Smooth muscle cell of the pulmonary artery (primary cell): ENCODE data around the gene PSMD3. TPM values are rescaled to one million over a fixed set of nuclear protein-coding genes. Genes with fewer than 3 reads are reported as not detected.

Source experiments
- total RNA-seq: library from RNA; depleted of rRNA; stranded (reverse); fragments of >200 nt; gene quantifications from 2 replicates; pipeline ENCODE4 v1.2.3, GENCODE V29; 2014

Gene PSMD3
- total RNA-seq: 94.6 and 111 TPM in 2 replicates

DNA sequence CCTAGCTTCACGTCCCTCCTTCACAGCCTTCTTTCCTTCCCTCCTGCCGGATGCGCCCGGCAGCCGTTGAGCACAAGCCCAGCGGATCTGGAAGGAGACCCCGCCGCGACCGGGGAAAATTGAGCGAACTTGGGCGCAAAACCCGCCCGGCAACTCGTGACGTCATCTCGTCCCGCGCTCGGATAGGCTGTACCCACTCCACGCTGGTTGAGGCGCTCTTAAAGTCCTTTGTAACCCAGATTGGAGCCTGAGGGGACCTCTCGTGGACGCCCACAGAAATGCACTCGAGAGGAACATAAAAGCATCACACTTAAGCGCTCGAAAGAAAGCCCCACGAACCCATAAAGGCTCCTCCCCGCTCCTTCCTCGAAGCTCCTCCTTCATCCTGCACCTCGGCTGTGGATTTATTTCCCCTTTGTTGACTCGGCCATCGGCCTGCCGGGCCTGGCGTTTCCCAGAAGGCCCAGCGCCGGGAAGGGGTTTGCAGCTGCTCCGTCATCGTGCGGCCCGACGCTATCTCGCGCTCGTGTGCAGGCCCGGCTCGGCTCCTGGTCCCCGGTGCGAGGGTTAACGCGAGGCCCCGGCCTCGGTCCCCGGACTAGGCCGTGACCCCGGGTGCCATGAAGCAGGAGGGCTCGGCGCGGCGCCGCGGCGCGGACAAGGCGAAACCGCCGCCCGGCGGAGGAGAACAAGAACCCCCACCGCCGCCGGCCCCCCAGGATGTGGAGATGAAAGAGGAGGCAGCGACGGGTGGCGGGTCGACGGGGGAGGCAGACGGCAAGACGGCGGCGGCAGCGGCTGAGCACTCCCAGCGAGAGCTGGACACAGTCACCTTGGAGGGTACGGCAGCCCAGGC lies at the start of gene PSMD3:
Gene PSMD3 (plus strand): TSS at position 457 of the 856 bp plus-strand sequence. CDS start 164 bp downstream, at position 621.

GRCh38 chr17:39962642-39963220 lies 17.9 kb upstream of the PSMD3 start, which contains the start of gene GSDMA:
Gene GSDMA, plus strand, starts transcription at chr17:39963004. Its CDS starts 2,684 bp downstream, at chr17:39965688.

DNA sequence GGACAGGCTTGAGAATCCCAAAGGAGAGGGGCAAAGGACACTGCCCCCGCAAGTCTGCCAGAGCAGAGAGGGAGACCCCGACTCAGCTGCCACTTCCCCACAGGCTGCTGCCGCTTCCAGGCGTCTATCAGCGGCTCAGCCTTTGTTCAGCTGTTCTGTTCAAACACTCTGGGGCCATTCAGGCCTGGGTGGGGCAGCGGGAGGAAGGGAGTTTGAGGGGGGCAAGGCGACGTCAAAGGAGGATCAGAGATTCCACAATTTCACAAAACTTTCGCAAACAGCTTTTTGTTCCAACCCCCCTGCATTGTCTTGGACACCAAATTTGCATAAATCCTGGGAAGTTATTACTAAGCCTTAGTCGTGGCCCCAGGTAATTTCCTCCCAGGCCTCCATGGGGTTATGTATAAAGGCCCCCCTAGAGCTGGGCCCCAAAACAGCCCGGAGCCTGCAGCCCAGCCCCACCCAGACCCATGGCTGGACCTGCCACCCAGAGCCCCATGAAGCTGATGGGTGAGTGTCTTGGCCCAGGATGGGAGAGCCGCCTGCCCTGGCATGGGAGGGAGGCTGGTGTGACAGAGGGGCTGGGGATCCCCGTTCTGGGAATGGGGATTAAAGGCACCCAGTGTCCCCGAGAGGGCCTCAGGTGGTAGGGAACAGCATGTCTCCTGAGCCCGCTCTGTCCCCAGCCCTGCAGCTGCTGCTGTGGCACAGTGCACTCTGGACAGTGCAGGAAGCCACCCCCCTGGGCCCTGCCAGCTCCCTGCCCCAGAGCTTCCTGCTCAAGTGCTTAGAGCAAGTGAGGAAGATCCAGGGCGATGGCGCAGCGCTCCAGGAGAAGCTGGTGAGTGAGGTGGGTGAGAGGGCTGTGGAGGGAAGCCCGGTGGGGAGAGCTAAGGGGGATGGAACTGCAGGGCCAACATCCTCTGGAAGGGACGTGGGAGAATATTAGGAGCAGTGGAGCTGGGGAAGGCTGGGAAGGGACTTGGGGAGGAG lies 34.7 kb downstream of the PSMD3 start, which contains the start of gene CSF3:
Gene CSF3 (plus strand): TSS at position 436 of the 993 bp plus-strand sequence. CDS start 35 bp downstream, at position 471.

Other genes starting within 250 kb of the PSMD3 start
- 0.13 TPM in 1 of 2 replicates, not detected in the other for gene GRB7, start 242.9 kb upstream of the PSMD3 start, total RNA-seq
- not detected in 2 replicates for gene IKZF3, start 116.5 kb upstream of the PSMD3 start, total RNA-seq
- gene ZPBP2, start 112.6 kb upstream of the PSMD3 start, total RNA-seq: not detected in 2 replicates
- 12.1 and 13.6 TPM in 2 replicates for gene GSDMB, start 62.2 kb upstream of the PSMD3 start, total RNA-seq
- gene ORMDL3, start 53.2 kb upstream of the PSMD3 start, total RNA-seq: 98.0 and 118 TPM in 2 replicates
- gene LRRC3C, start 53.1 kb upstream of the PSMD3 start, total RNA-seq: not detected in 2 replicates
- not detected in 2 replicates for gene GSDMA, start 17.8 kb upstream of the PSMD3 start, total RNA-seq
- gene CSF3, start 34.6 kb downstream of the PSMD3 start, total RNA-seq: 0.13 TPM in 1 of 2 replicates, not detected in the other
- 41.5 and 42.3 TPM in 2 replicates for gene MED24, start 73.6 kb downstream of the PSMD3 start, total RNA-seq
- gene THRA, start 82.2 kb downstream of the PSMD3 start, total RNA-seq: 33.1 and 51.5 TPM in 2 replicates
- gene NR1D1, start 119.8 kb downstream of the PSMD3 start, total RNA-seq: 4.7 and 6.2 TPM in 2 replicates
- 41.6 and 43.4 TPM in 2 replicates for gene MSL1, start 141.2 kb downstream of the PSMD3 start, total RNA-seq
- gene CASC3, start 159.7 kb downstream of the PSMD3 start, total RNA-seq: 27.6 and 28.0 TPM in 2 replicates
- gene RAPGEFL1, start 196.7 kb downstream of the PSMD3 start, total RNA-seq: 1.8 and 3.5 TPM in 2 replicates
- gene WIPF2, start 238.5 kb downstream of the PSMD3 start, total RNA-seq: 12.3 and 13.6 TPM in 2 replicates